GM12872 (cell line): ENCODE results near the gene CFB.

ENCODE experiments used
- CTCF ChIP-seq: IDR thresholded peaks from 3 replicates; pipeline ENCODE4 v1.5.1; 2011; ENCODE audit warnings: low read depth, mild to moderate bottlenecking, low read length, moderate library complexity; ENCODE audit not compliant: insufficient read depth

The CFB gene

GRCh38 chr6:31899882-31900722 lies 45.8 kb upstream of the CFB start:
- TF ChIP-seq CTCF = no peak

GRCh38 chr6:31900917-31901414 lies 44.9 kb upstream of the CFB start:
- TF ChIP-seq CTCF = no peak

- no peak for TF ChIP-seq CTCF
Observed at GRCh38 chr6:31901415-31901952, 44.4 kb upstream of the CFB start.

GRCh38 chr6:31901953-31902643 lies 43.8 kb upstream of the CFB start, which contains the start of gene ZBTB12:
TSS of gene ZBTB12 (minus strand) at chr6:31902086. CDS start at chr6:31901305, 781 bp downstream.
- no peak for TF ChIP-seq CTCF

GRCh38 chr6:31903957-31904356 lies 41.9 kb upstream of the CFB start:
- no peak for TF ChIP-seq CTCF

GRCh38 chr6:31905041-31905440 lies 40.9 kb upstream of the CFB start:
- no peak for TF ChIP-seq CTCF

- TF ChIP-seq CTCF = no peak
Observed at GRCh38 chr6:31906122-31906521, 39.8 kb upstream of the CFB start.
